Activated T-cell treated with anti-CD3 and anti-CD28 coated beads, Interleukin-2, amount 50 U/mL, for 72 hours (primary cell): Measurements from ENCODE around the gene ZNF286A. TPM values are rescaled to one million over a fixed set of nuclear protein-coding genes. Genes with fewer than 3 reads are reported as not detected.
"Not testable (repeated sequence)": the region's sequence is repeated elsewhere in the genome, so short reads cannot be mapped to it uniquely, and the experiment has no call there.

Source experiments
- ATAC-seq, 2 donors: fragments of 150-1000 bp; cut with Tn5 transposase; replicated peaks in 1 of 2; 2 replicates each; pipeline ENCODE4 v1.10.0; 2021; ENCODE audit warnings: moderate library complexity in 2 of 2, mild to moderate bottlenecking in 1 of 2
- DNase-seq, 2 donors: peaks; one replicate each; pipeline ENCODE4 v3.0.0; 2021 to 2022; ENCODE audit warnings: mixed read lengths in 1 of 2
- H3K27ac Mint-ChIP-seq: one replicate; pipeline ENCODE4 v1.8.0; 2022; ENCODE audit warnings: mild to moderate bottlenecking, moderate library complexity, mixed read lengths
- H3K27me3 Mint-ChIP-seq: one replicate; pipeline ENCODE4 v1.8.0; 2022; ENCODE audit warnings: low read depth, mixed read lengths
- H3K36me3 Mint-ChIP-seq, 2 donors: one replicate each; pipeline ENCODE4 v1.8.0; 2022; ENCODE audit warnings: mixed read lengths in 2 of 2, mild to moderate bottlenecking in 1 of 2; ENCODE audit not compliant: insufficient read depth in 2 of 2
- H3K4me1 Mint-ChIP-seq: one replicate; pipeline ENCODE4 v1.8.0; 2022; ENCODE audit warnings: low read depth, mixed read lengths
- H3K4me3 Mint-ChIP-seq, 2 donors: one replicate each; pipeline ENCODE4 v1.8.0; 2022; ENCODE audit warnings: mild to moderate bottlenecking in 2 of 2, mixed read lengths in 2 of 2, moderate library complexity in 2 of 2
- H3K9me3 Mint-ChIP-seq, 2 donors: one replicate each; pipeline ENCODE4 v1.8.0; 2022; ENCODE audit warnings: mixed read lengths in 2 of 2
- total RNA-seq, 2 donors: library from RNA; stranded (reverse); gene quantifications; one replicate each; pipeline ENCODE4 v1.2.3, GENCODE V29; 2022

The ZNF286A gene
- 10 to 100 TPM; 20.4 to 26.8 TPM for total RNA-seq

GRCh38 chr17:15699413-15699924 lies at the start of gene ZNF286A:
ZNF286A (plus strand) TSS chr17:15699752; CDS start chr17:15700330, 578 bp downstream.
- not testable (repeated sequence) for H3K36me3 Mint-ChIP-seq, H3K27me3 Mint-ChIP-seq

GRCh38 chr17:15649861-15650421 lies 49.6 kb upstream of the ZNF286A start:
- no peak overlapping the region for H3K4me3 Mint-ChIP-seq
- H3K4me1 Mint-ChIP-seq = peaks cover 17% of the 10 kb centered on the region
- no peaks in the 10 kb centered on the region for H3K27me3 Mint-ChIP-seq
- no peak for ATAC-seq
- H3K9me3 Mint-ChIP-seq = no peaks in the 10 kb centered on the region
- H3K36me3 Mint-ChIP-seq = peaks cover 0 to 2% of the 10 kb centered on the region in 2 donors
- no peak for DNase-seq
- H3K27ac Mint-ChIP-seq = no peak overlapping the region

More at GRCh38 chr17:15699413-15699924, at the start of gene ZNF286A:
- H3K27ac Mint-ChIP-seq = peak within 1 kb of the TSS; percentile 90
- H3K4me3 Mint-ChIP-seq = peak within 1 kb of the TSS; percentile 87 to 94
- H3K4me1 Mint-ChIP-seq, H3K9me3 Mint-ChIP-seq: not testable (repeated sequence)
- DNase-seq (peak; percentile 91 to 97), ATAC-seq (peak; percentile 96 to 98)

GRCh38 chr17:15650741-15651582 lies 48.6 kb upstream of the ZNF286A start:
- Mint-ChIP-seq H3K4me1 (peaks cover 8% of the 10 kb centered on the region), H3K36me3 (peaks cover 0 to 2% of the 10 kb centered on the region in 2 donors), H3K9me3 (no peaks in the 10 kb centered on the region), H3K4me3 (peak overlapping the region; percentile 44 to 47), H3K27me3 (no peaks in the 10 kb centered on the region), H3K27ac (peak overlapping the region; percentile 5)
- ATAC-seq (no peak), DNase-seq (no peak)

GRCh38 chr17:15651583-15652110 lies 47.9 kb upstream of the ZNF286A start:
- H3K4me3 Mint-ChIP-seq = peak overlapping the region; percentile 37 to 44
- ATAC-seq (peak; percentile 67 to 94), DNase-seq (peak; percentile 22 to 48)
- H3K27ac Mint-ChIP-seq = no peak overlapping the region
- peaks cover 7% of the 10 kb centered on the region for H3K4me1 Mint-ChIP-seq
- no peaks in the 10 kb centered on the region for H3K9me3 Mint-ChIP-seq
- no peaks in the 10 kb centered on the region for H3K27me3 Mint-ChIP-seq
- H3K36me3 Mint-ChIP-seq = peaks cover 0 to 2% of the 10 kb centered on the region in 2 donors

GRCh38 chr17:15652960-15653359 lies 46.6 kb upstream of the ZNF286A start:
- no peak for DNase-seq
- Mint-ChIP-seq H3K9me3 (no peaks in the 10 kb centered on the region), H3K4me1 (peaks cover 7% of the 10 kb centered on the region), H3K36me3 (peaks cover 0 to 2% of the 10 kb centered on the region in 2 donors), H3K27ac (no peak overlapping the region), H3K27me3 (no peaks in the 10 kb centered on the region), H3K4me3 (no peak overlapping the region)
- ATAC-seq = no peak

- H3K27me3 Mint-ChIP-seq, H3K4me1 Mint-ChIP-seq, H3K9me3 Mint-ChIP-seq, ATAC-seq, H3K36me3 Mint-ChIP-seq, DNase-seq, H3K27ac Mint-ChIP-seq, H3K4me3 Mint-ChIP-seq: not testable (repeated sequence)
Observed at GRCh38 chr17:15654401-15654800, 45.2 kb upstream of the ZNF286A start.

GRCh38 chr17:15654886-15655561 lies 44.5 kb upstream of the ZNF286A start:
- ATAC-seq = no peak
- Mint-ChIP-seq H3K27me3 (no peaks in the 10 kb centered on the region), H3K4me1 (peaks cover 7% of the 10 kb centered on the region), H3K9me3 (no peaks in the 10 kb centered on the region), H3K27ac (no peak overlapping the region), H3K36me3 (peaks cover 0 to 2% of the 10 kb centered on the region in 2 donors), H3K4me3 (no peak overlapping the region)
- no peak for DNase-seq

GRCh38 chr17:15657868-15658267 lies 41.7 kb upstream of the ZNF286A start:
- Mint-ChIP-seq H3K36me3 (peaks cover 0 to 2% of the 10 kb centered on the region in 2 donors), H3K4me1 (no peaks in the 10 kb centered on the region)

GRCh38 chr17:15658296-15658695 lies 41.3 kb upstream of the ZNF286A start:
- Mint-ChIP-seq H3K36me3 (no peaks in the 10 kb centered on the region), H3K27me3 (no peaks in the 10 kb centered on the region), H3K4me3 (no peak overlapping the region), H3K9me3 (no peaks in the 10 kb centered on the region), H3K27ac (no peak overlapping the region), H3K4me1 (no peaks in the 10 kb centered on the region)
- DNase-seq (no peak), ATAC-seq (no peak)

More at GRCh38 chr17:15657868-15658267, 41.7 kb upstream of the ZNF286A start:
- no peak for DNase-seq
- Mint-ChIP-seq H3K4me3 (no peak overlapping the region), H3K27ac (no peak overlapping the region), H3K27me3 (no peaks in the 10 kb centered on the region), H3K9me3 (no peaks in the 10 kb centered on the region)
- ATAC-seq = no peak

GRCh38 chr17:15659236-15659635 lies 40.3 kb upstream of the ZNF286A start:
- no peak for ATAC-seq
- Mint-ChIP-seq H3K36me3 (peaks cover 3 to 4% of the 10 kb centered on the region in 2 donors), H3K27me3 (no peaks in the 10 kb centered on the region), H3K9me3 (no peaks in the 10 kb centered on the region), H3K4me3 (no peak overlapping the region), H3K4me1 (no peaks in the 10 kb centered on the region), H3K27ac (no peak overlapping the region)
- no peak for DNase-seq

GRCh38 chr17:15659663-15660062 lies 39.9 kb upstream of the ZNF286A start:
- Mint-ChIP-seq H3K9me3 (no peaks in the 10 kb centered on the region), H3K36me3 (peaks cover 3 to 4% of the 10 kb centered on the region in 2 donors), H3K27me3 (no peaks in the 10 kb centered on the region), H3K27ac (no peak overlapping the region), H3K4me3 (no peak overlapping the region), H3K4me1 (no peaks in the 10 kb centered on the region)
- no peak for DNase-seq
- no peak for ATAC-seq

- no peaks in the 10 kb centered on the region for H3K27me3 Mint-ChIP-seq
- no peaks in the 10 kb centered on the region for H3K4me1 Mint-ChIP-seq
- DNase-seq (no peak), ATAC-seq (no peak)
- H3K27ac Mint-ChIP-seq = no peak overlapping the region
- H3K36me3 Mint-ChIP-seq = peaks cover 3 to 4% of the 10 kb centered on the region in 2 donors
- no peak overlapping the region for H3K4me3 Mint-ChIP-seq
- H3K9me3 Mint-ChIP-seq = no peaks in the 10 kb centered on the region
Observed at GRCh38 chr17:15660077-15660476, 39.5 kb upstream of the ZNF286A start.

- no peaks in the 10 kb centered on the region for H3K9me3 Mint-ChIP-seq
- no peak for ATAC-seq
- H3K27ac Mint-ChIP-seq = no peak overlapping the region
- no peak for DNase-seq
- no peaks in the 10 kb centered on the region for H3K27me3 Mint-ChIP-seq
- H3K36me3 Mint-ChIP-seq = peaks cover 4 to 7% of the 10 kb centered on the region in 2 donors
- H3K4me1 Mint-ChIP-seq = no peaks in the 10 kb centered on the region
- no peak overlapping the region for H3K4me3 Mint-ChIP-seq
Observed at GRCh38 chr17:15662681-15663080, 36.9 kb upstream of the ZNF286A start.
